GM06990 (cell line): ENCODE measurements around the gene PARK7.
"Not testable (repeated sequence)": the region's sequence is repeated elsewhere in the genome, so short reads cannot be mapped to it uniquely, and the experiment has no call there.

Experiments
- DNase-seq: peaks from one replicate; pipeline ENCODE4 v3.0.0-alpha.2; 2011; ENCODE audit not compliant: insufficient read length; ENCODE audit errors: extremely low read depth
- H3K27me3 ChIP-seq: replicated peaks from 2 replicates; pipeline ENCODE4 v1.6.0; 2011; ENCODE audit warnings: low read length; ENCODE audit not compliant: control insufficient read depth, insufficient read depth
- H3K36me3 ChIP-seq: 2 replicates; pipeline ENCODE4 v1.5.1; 2011; ENCODE audit warnings: low read length; ENCODE audit not compliant: control insufficient read depth, insufficient read depth
- H3K4me3 ChIP-seq: replicated peaks from 2 replicates; pipeline ENCODE4 v1.5.1; 2011; ENCODE audit warnings: low read depth, mild to moderate bottlenecking, control low read depth, low read length
- CTCF ChIP-seq: IDR thresholded peaks from 2 replicates; pipeline ENCODE4 v1.5.1; 2011; ENCODE audit warnings: low read length, control low read depth, mild to moderate bottlenecking, inconsistent platforms; ENCODE audit not compliant: insufficient read depth, poor library complexity, severe bottlenecking

PARK7 gene

GRCh38 chr1:7961216-7962013, at the start of gene PARK7:
Gene PARK7, plus strand, starts transcription at chr1:7961711. Its CDS starts 1,075 bp downstream, at chr1:7962786.
- peak; percentile 51 for TF ChIP-seq CTCF
- DNase-seq: peak; percentile 100
- Histone ChIP-seq H3K4me3 (peak within 1 kb of the TSS; percentile 94), H3K36me3 (peaks cover 15% of the 10 kb centered on the region), H3K27me3 (no peaks in the 10 kb centered on the region)

GRCh38 chr1:7912145-7912544, 49.4 kb upstream of the PARK7 start:
- Histone ChIP-seq H3K27me3 (no peaks in the 10 kb centered on the region), H3K36me3 (no peaks in the 10 kb centered on the region), H3K4me3 (no peak overlapping the region)
- no peak for DNase-seq
- TF ChIP-seq CTCF: no peak

- DNase-seq: no peak
- no peak overlapping the region for H3K4me3 ChIP-seq
- no peaks in the 10 kb centered on the region for H3K36me3 ChIP-seq
- no peaks in the 10 kb centered on the region for H3K27me3 ChIP-seq
- TF ChIP-seq CTCF: no peak
Observed at GRCh38 chr1:7912743-7913557, 48.6 kb upstream of the PARK7 start.

GRCh38 chr1:7915826-7916500, 45.5 kb upstream of the PARK7 start:
- H3K4me3 ChIP-seq: no peak overlapping the region
- no peaks in the 10 kb centered on the region for H3K27me3 ChIP-seq
- no peak for DNase-seq
- TF ChIP-seq CTCF: no peak
- H3K36me3 ChIP-seq: no peaks in the 10 kb centered on the region

GRCh38 chr1:7916501-7916830, 45.0 kb upstream of the PARK7 start:
- Histone ChIP-seq H3K36me3 (no peaks in the 10 kb centered on the region), H3K4me3 (no peak overlapping the region), H3K27me3 (no peaks in the 10 kb centered on the region)
- DNase-seq: no peak
- no peak for TF ChIP-seq CTCF

- not testable (repeated sequence) for H3K27me3 ChIP-seq, H3K4me3 ChIP-seq, DNase-seq, H3K36me3 ChIP-seq
Observed at GRCh38 chr1:7917971-7918370, 43.5 kb upstream of the PARK7 start.
